Lung (tissue), 12 donors: Measurements from ENCODE around the gene ADCY2. TPM values are rescaled to one million over a fixed set of nuclear protein-coding genes. Genes with fewer than 3 reads are reported as not detected.

Experiments used
- ATAC-seq: fragments of 200-7000 bp; cut with Tn5 transposase; one replicate; pipeline ENCODE4 v1.9.1; 2020; ENCODE audit warnings: moderate number of reproducible peaks; ENCODE audit not compliant: insufficient read depth, low FRiP score
- DNase-seq, 3 donors: peaks; one replicate each; pipeline ENCODE4 v3.0.0-alpha.2; 2013 to 2017
- H3K27ac ChIP-seq, 2 donors: one replicate each; pipeline ENCODE4 v1.5.1; 2013; ENCODE audit warnings: mild to moderate bottlenecking in 2 of 2, moderate library complexity in 2 of 2, control low read depth in 1 of 2, inconsistent platforms in 1 of 2, low read depth in 1 of 2, low read length in 1 of 2
- H3K27me3 ChIP-seq, 3 donors: one replicate each; pipeline ENCODE4 v1.5.1; 2013; ENCODE audit warnings: low read length in 2 of 3; ENCODE audit not compliant: control insufficient read depth in 3 of 3, insufficient read depth in 3 of 3
- H3K36me3 ChIP-seq, 4 donors: one replicate each; pipeline ENCODE4 v1.5.1; 2013; ENCODE audit warnings: low read length in 4 of 4, mild to moderate bottlenecking in 1 of 4, moderate library complexity in 1 of 4; ENCODE audit not compliant: control insufficient read depth in 4 of 4, insufficient read depth in 4 of 4
- H3K4me1 ChIP-seq, 5 donors: one replicate each; pipeline ENCODE4 v1.5.1; 2013; ENCODE audit warnings: low read length in 5 of 5, mild to moderate bottlenecking in 2 of 5, moderate library complexity in 1 of 5; ENCODE audit not compliant: control insufficient read depth in 5 of 5, insufficient read depth in 5 of 5
- H3K4me3 ChIP-seq: one replicate; pipeline ENCODE4 v1.5.1; 2013; ENCODE audit warnings: mild to moderate bottlenecking, control low read depth, moderate library complexity
- H3K9ac ChIP-seq, 2 donors: one replicate each; pipeline ENCODE4 v1.5.1; 2013; ENCODE audit warnings: low read length in 2 of 2, control low read depth in 1 of 2; ENCODE audit not compliant: insufficient read depth in 1 of 2
- H3K9me3 ChIP-seq, 4 donors: one replicate each; pipeline ENCODE4 v1.5.1; 2013; ENCODE audit warnings: low read length in 3 of 4, mild to moderate bottlenecking in 1 of 4, moderate library complexity in 1 of 4; ENCODE audit not compliant: control insufficient read depth in 4 of 4, insufficient read depth in 3 of 4
- CTCF ChIP-seq: IDR thresholded peaks from 2 replicates; pipeline ENCODE4 v1.5.1; 2012; ENCODE audit warnings: mild to moderate bottlenecking; ENCODE audit errors: control extremely low read depth, extremely low read depth
- WGBS, 2 donors: extraction: QIAGEN DNeasy Blood & Tissue Kit; methylation state at CpG; one replicate each; pipeline ENCODE4 v1.1.7; 2013; 5-methylcytosine and 5-hydroxymethylcytosine counted together
- polyA plus RNA-seq, 2 donors: library from polyadenylated mRNA; stranded (reverse); fragments of 200-250 nt; gene quantifications; one replicate each; pipeline ENCODE4 v1.2.1, GENCODE V29; 2013
- total RNA-seq, 2 donors: library from RNA; depleted of rRNA in 1 of 2; stranded (reverse); fragments of >200 nt in 1 of 2; gene quantifications; one replicate each; pipeline ENCODE4 v1.2.1, GENCODE V29; 2014 to 2021
- donor health status: control.
- donor health status: control.
- donor health status: Bipolar disorder and iron deficiency.
- donor health status: healthy.
- donor health status: DM: yes; HTN: yes; CAD: no.

Gene ADCY2
- total and polyA plus RNA-seq, 4 donors: 0.10 to 3.5 (median 0.84) TPM

- DNase-seq: peak; percentile 26 to 56 (median 37)
- no peak overlapping the region for H3K27ac ChIP-seq
- H3K36me3 ChIP-seq: no peaks in the 10 kb centered on the region
- WGBS, 2 donors: 61 to 67% methylated on average over 7 of the region's 7 CpGs
- H3K9ac ChIP-seq: no peak overlapping the region
- H3K4me3 ChIP-seq: no peak overlapping the region
- no peak for TF ChIP-seq CTCF
- no peaks in the 10 kb centered on the region for H3K9me3 ChIP-seq
- peaks cover 0 to 8% (median 0%) of the 10 kb centered on the region in 5 donors for H3K4me1 ChIP-seq
- H3K27me3 ChIP-seq: no peaks in the 10 kb centered on the region
- ATAC-seq: no peak
These were observed 180.2 kb downstream of the ADCY2 start for GRCh38 chr5:7576023-7576715.

GRCh38 chr5:7577381-7577780 is 181.4 kb downstream of the ADCY2 start:
- no peak for ATAC-seq
- Histone ChIP-seq H3K4me3 (no peak overlapping the region), H3K27ac (no peak overlapping the region), H3K4me1 (peaks cover 0 to 8% (median 0%) of the 10 kb centered on the region in 5 donors), H3K9me3 (no peaks in the 10 kb centered on the region), H3K27me3 (no peaks in the 10 kb centered on the region), H3K9ac (no peak overlapping the region), H3K36me3 (no peaks in the 10 kb centered on the region)
- no peak for DNase-seq
- no peak for TF ChIP-seq CTCF
- 84 to 85% methylated on average over 2 of the region's 2 CpGs for WGBS, 2 donors

GRCh38 chr5:7578071-7578470 is 182.1 kb downstream of the ADCY2 start:
- 51 to 73% methylated on average over 1 of the region's 1 CpG for WGBS, 2 donors
- ATAC-seq: no peak
- H3K9me3 ChIP-seq: no peaks in the 10 kb centered on the region
- H3K4me1 ChIP-seq: peaks cover 0 to 8% (median 0%) of the 10 kb centered on the region in 5 donors
- H3K27me3 ChIP-seq: no peaks in the 10 kb centered on the region
- no peak overlapping the region for H3K9ac ChIP-seq
- DNase-seq: peak in 2 of 3 donors; percentile 38 to 74
- no peak for TF ChIP-seq CTCF
- H3K4me3 ChIP-seq: no peak overlapping the region
- no peak overlapping the region for H3K27ac ChIP-seq
- H3K36me3 ChIP-seq: no peaks in the 10 kb centered on the region

GRCh38 chr5:7584749-7585148 is 188.8 kb downstream of the ADCY2 start:
- Histone ChIP-seq H3K9me3 (no peaks in the 10 kb centered on the region), H3K9ac (no peak overlapping the region), H3K27ac (no peak overlapping the region), H3K4me3 (no peak overlapping the region), H3K36me3 (no peaks in the 10 kb centered on the region), H3K27me3 (no peaks in the 10 kb centered on the region), H3K4me1 (no peaks in the 10 kb centered on the region)
- no peak for TF ChIP-seq CTCF
- DNase-seq (no peak), ATAC-seq (no peak)
- WGBS, 2 donors: 95% methylated on average over 2 of the region's 2 CpGs
